SK-N-MC (cell line): Measurements from ENCODE around the gene KLRC2.

Source experiments
- EZH2 ChIP-seq: fragments of 200-600 bp; sonication (generic); IDR thresholded peaks from one replicate; pipeline ENCODE4 v1.6.1; 2017; ENCODE audit warnings: antibody characterized with exemption
- FOXP2 ChIP-seq: optimal IDR thresholded peaks from 2 replicates; pipeline ENCODE3; 2011; ENCODE audit warnings: mild to moderate bottlenecking, moderate library complexity; ENCODE audit not compliant: insufficient read depth; ENCODE audit errors: extremely low read length, control extremely low read depth

- TF ChIP-seq EZH2 (no peak), FOXP2 (no peak)
These were observed 51.6 kb downstream of the KLRC2 start for GRCh38 chr12:10384191-10384590.
